Cardiac fibroblast (primary cell): ENCODE measurements around the gene RASGEF1B.

ENCODE experiments used
- DNase-seq, 2 donors: peaks; one replicate each; pipeline versions ENCODE4 v3.0.0 to v3.0.0-alpha.2; 2010; ENCODE audit warnings: low read depth in 2 of 2
- H3K4me3 ChIP-seq, 2 donors: replicated peaks in 1 of 2; 1 replicate in 1 of 2; 2 replicates in 1 of 2; pipeline ENCODE4 v1.5.1; 2011; ENCODE audit warnings: low read depth in 2 of 2, low read length in 2 of 2, mild to moderate bottlenecking in 2 of 2, moderate library complexity in 1 of 2
- CTCF ChIP-seq: IDR thresholded peaks from one replicate; pipeline ENCODE4 v1.5.1; 2011; ENCODE audit warnings: low read depth, mild to moderate bottlenecking, low read length, inconsistent platforms

Gene RASGEF1B

GRCh38 chr4:81457345-81457744 lies 14.4 kb downstream of the RASGEF1B start:
- no peak overlapping the region for H3K4me3 ChIP-seq
- DNase-seq = no peak
- no peak for TF ChIP-seq CTCF

GRCh38 chr4:81455897-81456296 lies 15.8 kb downstream of the RASGEF1B start:
- H3K4me3 ChIP-seq = no peak overlapping the region

GRCh38 chr4:81454948-81455347 lies 16.8 kb downstream of the RASGEF1B start:
- no peak for DNase-seq
- no peak for TF ChIP-seq CTCF
- H3K4me3 ChIP-seq = no peak overlapping the region

More at GRCh38 chr4:81455897-81456296, 15.8 kb downstream of the RASGEF1B start:
- TF ChIP-seq CTCF = no peak
- DNase-seq = no peak

- DNase-seq = peak in 1 of 2 donors; percentile 10
- H3K4me3 ChIP-seq = no peak overlapping the region
- no peak for TF ChIP-seq CTCF
Observed at GRCh38 chr4:81454499-81454898, 17.2 kb downstream of the RASGEF1B start.

- no peak for TF ChIP-seq CTCF
- no peak overlapping the region for H3K4me3 ChIP-seq
- no peak for DNase-seq
Observed at GRCh38 chr4:81453024-81453423, 18.7 kb downstream of the RASGEF1B start.

- DNase-seq = peak in 1 of 2 donors; percentile 49
- no peak overlapping the region for H3K4me3 ChIP-seq
- TF ChIP-seq CTCF = no peak
Observed at GRCh38 chr4:81452452-81453006, 19.2 kb downstream of the RASGEF1B start.

GRCh38 chr4:81449015-81449414 lies 22.7 kb downstream of the RASGEF1B start:
- DNase-seq = peak in 1 of 2 donors; percentile 8
- no peak for TF ChIP-seq CTCF
- no peak overlapping the region for H3K4me3 ChIP-seq
